A673 (cell line): Measurements from ENCODE around the gene FBXO11.

Experiments
- EZH2 ChIP-seq: fragments of 200-600 bp; sonication (generic); IDR thresholded peaks from 2 replicates; pipeline ENCODE4 v1.6.1; 2017; ENCODE audit warnings: borderline replicate concordance, low read depth, mild to moderate bottlenecking, mixed read lengths, antibody characterized with exemption, low read length; ENCODE audit not compliant: poor library complexity, severe bottlenecking
- TF ChIP-seq, protein P1 (sequence below): fragments of 300-800, 200-600 bp; sonication (generic); conservative IDR thresholded peaks from 2 replicates; pipeline ENCODE4 v1.5.1; 2017; ENCODE audit warnings: low read depth, mild to moderate bottlenecking, antibody characterized with exemption, low read length, moderate library complexity, mixed read lengths

DNA sequence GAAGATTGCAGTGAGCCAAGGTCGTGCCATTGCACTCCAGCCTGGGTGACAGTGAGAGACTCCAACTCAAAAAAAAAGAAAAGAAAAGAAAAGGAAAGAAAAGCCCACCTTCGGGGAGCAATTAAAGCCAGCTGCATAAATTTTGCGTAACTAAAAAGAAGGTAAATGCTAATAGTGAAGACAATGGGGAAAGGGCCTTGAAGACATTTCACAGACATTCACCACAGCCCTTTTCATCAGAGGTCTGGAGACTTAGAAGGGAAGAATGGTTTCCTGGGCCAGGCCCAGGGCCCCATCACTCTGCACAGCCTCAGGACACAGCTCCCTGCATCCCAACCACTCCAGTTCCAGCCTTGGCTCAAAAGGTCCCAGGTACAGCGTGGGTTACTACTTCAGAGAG, 158.4 kb downstream of the FBXO11 start:
- TF ChIP-seq, protein P1, sequence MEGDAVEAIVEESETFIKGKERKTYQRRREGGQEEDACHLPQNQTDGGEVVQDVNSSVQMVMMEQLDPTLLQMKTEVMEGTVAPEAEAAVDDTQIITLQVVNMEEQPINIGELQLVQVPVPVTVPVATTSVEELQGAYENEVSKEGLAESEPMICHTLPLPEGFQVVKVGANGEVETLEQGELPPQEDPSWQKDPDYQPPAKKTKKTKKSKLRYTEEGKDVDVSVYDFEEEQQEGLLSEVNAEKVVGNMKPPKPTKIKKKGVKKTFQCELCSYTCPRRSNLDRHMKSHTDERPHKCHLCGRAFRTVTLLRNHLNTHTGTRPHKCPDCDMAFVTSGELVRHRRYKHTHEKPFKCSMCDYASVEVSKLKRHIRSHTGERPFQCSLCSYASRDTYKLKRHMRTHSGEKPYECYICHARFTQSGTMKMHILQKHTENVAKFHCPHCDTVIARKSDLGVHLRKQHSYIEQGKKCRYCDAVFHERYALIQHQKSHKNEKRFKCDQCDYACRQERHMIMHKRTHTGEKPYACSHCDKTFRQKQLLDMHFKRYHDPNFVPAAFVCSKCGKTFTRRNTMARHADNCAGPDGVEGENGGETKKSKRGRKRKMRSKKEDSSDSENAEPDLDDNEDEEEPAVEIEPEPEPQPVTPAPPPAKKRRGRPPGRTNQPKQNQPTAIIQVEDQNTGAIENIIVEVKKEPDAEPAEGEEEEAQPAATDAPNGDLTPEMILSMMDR, result no peak
- no peak for TF ChIP-seq EZH2
